GM18873 (cell line): Measurements from ENCODE around the gene SFXN5.

Experiments used
- ATAC-seq: cut with Tn5 transposase; IDR thresholded peaks from one replicate; pipeline ENCODE4 v1.9.1; 2021; ENCODE audit warnings: mild to moderate bottlenecking, moderate library complexity, moderate number of reproducible peaks; ENCODE audit not compliant: unreplicated experiment, low FRiP score

The SFXN5 gene

GRCh38 chr2:72927619-72928550 is 143.6 kb downstream of the SFXN5 start:
- no peak for ATAC-seq

DNA sequence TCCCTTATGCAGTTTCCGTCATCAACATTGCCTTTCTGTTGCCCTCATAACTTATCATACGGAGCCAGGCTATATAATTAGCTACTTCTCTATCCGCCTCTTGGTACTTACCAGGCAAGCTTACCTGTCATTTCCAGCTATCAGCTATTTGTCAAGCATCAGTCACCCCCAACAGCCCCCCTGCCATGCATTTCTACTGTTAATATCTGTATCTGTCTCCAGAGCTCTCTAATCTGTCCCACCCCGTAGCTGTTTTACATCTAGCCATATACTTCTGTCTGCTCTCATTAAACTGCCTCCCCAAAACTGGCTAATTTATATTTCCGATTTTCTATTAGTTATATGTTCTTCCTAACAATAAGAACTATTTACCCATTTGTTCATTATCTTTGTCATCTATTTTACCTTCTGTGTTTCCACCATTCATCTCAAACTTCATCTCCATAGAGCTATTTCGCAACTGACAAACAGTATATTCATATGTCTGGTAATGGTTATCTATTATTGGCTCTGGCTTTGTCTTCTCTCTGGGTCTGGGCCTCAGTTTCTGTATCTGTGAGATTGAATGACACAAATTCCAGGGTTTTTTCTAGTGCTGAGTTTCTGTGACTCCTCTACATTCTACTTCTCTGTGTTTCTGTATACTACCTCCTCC is 144.6 kb downstream of the SFXN5 start:
- ATAC-seq: no peak

- ATAC-seq: no peak
These were observed 145.1 kb downstream of the SFXN5 start for GRCh38 chr2:72926368-72926767.

DNA sequence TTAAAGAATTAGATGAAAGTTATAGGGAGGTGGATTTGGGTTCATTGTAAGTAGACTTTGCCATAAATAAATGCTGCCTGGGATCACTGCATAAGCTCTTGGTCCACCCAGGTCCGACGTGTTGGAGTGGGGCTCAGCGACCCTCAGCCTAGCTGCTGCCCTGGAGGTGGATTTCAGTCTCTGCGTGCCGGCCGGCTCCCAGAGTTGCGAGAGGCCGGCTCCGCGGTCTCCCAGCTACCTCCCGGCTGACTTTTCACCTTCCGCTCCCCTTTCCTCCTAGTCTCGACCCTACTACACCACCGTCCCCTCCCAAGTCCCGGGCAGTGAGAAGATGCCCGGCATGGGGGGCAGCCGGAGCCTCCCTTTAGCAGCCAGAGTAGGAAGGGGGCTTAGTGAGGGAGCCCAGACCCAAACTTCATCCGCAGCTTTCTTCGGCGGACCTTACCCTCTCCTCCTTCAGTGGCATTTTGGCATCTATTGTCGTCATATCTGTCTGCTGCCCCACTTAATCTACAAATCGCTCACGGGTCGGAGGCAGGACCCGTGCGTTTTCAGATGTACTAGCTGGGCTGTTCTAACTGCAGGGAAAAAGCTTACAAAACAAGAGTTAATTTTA is 146.1 kb downstream of the SFXN5 start:
- ATAC-seq: no peak

DNA sequence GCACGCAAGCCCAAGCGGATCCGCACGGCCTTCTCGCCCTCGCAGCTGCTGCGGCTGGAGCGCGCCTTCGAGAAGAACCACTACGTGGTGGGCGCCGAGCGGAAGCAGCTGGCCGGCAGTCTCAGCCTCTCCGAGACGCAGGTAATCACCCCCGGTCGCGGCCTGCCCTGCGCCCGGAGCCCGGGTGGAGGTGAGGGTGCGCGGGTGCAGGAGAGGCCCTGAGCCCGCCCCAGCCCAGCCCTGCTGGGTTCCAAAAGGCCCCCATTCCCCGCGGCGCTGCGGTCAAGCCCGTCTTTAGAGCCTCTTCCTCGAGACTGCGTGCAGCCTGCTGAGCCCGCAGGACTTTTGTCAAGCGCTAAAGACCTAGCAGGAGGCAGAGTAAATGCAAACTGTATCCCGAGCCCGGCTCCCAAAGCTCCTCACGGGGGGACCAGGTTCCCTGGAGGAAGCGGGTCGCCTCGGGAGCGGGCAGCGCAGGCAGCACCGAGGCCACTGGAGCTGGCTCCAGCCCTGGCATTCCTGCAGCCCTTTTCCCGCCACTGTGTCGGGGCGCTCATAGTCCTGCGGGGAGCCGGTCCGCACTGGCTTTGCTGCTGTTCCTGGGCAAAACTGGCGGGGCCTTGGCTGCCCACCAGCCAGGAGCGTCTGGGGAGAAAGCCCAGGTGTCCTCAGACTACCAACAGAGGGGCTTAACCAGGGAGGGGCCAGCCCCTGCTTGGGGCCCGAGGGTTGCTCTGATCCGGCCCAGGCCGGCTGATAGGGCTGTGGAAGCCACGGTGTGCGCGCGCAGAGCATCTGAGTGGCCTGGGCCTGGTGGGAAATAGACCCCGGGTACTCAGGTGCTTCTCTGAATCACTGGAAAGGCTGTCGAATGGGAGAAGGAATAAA is 146.9 kb downstream of the SFXN5 start:
- no peak for ATAC-seq

GRCh38 chr2:72923833-72924352 is 147.6 kb downstream of the SFXN5 start:
- ATAC-seq: no peak

GRCh38 chr2:72921853-72922252 is 149.7 kb downstream of the SFXN5 start:
- no peak for ATAC-seq

- no peak for ATAC-seq
These were observed 150.2 kb downstream of the SFXN5 start for GRCh38 chr2:72921088-72921851.

DNA sequence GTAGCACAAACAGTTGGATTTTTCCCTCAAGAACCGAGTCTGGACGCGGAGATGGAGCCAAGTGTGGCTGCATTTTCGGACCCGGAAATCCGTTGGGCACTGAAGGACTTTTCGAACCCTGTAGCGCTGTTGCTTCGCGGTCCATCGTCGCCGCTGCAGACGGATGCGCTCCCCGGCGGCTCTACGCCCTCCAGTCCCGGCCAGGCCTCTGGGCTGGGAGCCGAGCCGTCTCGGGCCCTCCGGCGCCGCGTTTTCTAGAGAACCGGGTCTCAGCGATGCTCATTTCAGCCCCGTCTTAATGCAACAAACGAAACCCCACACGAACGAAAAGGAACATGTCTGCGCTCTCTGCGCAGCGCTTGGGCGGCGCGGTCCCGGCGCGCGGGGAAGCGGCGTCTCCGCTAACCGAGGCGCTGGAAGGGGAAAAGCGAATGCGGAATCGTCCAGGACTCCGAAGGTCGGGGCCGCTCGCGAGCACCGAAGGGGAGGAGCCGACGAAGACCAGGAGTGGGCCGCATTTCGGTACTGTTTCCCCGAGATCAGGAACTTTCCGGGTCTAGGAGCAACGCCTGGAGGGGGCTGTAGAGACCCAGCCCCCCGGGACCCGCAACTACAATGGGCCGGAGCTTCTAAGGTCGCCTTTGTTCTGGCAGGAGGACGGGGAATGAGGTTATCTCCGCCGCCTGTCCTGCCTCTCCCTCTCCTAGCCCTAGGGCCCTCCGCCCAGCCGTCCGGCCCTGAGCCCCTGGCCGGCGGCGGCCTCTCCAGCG is 151.0 kb downstream of the SFXN5 start:
- no peak for ATAC-seq

- ATAC-seq: no peak
These were observed 151.8 kb downstream of the SFXN5 start for GRCh38 chr2:72919414-72920317.

- ATAC-seq: no peak
These were observed 153.5 kb downstream of the SFXN5 start for GRCh38 chr2:72917877-72918553.

- no peak for ATAC-seq
These were observed 154.2 kb downstream of the SFXN5 start, which contains the start of gene EMX1 for GRCh38 chr2:72917138-72917876. TSS of gene EMX1 (plus strand) at chr2:72917519. CDS start at chr2:72917853, 334 bp downstream.

DNA sequence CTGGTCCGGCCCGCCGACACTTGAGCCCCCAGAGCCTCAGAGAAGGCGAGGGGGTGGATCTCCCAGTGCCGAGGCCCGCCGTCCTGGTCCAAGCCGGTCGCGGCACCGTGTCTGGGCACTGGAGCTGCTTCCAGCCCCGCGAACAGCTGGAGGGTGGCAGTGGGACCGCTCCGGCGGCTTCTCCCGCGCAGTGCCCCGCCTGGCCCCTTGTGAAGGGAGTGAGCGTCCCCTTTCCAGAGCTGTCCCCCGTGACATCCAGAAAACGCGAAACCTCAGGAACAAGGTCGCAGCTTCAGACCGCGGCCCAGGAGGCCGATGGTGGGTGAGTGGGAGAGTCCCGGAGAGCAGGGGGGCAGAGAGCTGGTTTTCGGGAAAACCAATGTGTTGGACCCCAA is 154.8 kb downstream of the SFXN5 start:
- no peak for ATAC-seq

DNA sequence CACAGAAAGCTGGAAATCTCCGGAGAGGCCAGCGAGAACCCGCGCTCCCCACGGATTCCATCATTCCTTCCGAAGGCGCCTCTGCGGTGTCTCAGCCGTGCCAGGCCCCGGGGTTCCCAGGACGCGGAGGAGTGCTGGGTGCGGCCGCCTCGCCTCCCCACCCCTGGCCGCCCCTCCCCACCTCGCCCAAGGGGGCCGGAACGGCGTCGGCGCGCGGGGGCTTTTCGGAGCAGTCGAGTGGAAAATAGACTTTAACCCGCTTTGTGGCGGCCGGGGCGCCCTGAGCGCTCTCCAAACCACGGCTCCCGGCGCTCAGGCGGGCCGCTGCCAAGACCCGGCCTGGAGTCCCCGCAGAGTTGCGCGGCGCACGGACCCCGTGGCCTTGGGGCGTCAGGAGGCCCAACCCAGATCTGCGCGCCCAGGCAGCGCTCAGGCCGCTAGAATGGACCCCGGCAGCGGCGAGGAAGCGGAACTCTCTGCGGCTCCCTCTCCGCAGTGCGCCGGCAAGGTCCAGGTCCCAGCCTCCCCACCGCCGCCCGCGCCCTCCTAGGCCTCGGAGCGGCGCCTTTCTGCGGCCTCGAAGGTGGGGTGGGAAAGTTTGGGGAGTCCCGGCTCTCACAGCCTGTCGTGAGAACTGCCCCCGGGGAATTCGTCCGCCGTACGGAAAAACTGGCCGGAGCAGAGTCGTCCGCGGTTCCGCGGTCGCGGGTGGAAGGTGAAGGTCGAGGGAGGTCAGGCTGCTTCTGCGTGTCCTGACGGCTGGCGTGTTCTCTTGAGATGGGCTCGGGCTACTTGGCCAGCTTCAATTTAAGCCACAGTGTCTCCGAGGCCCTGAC is 155.4 kb downstream of the SFXN5 start:
- ATAC-seq: peak; percentile 54

DNA sequence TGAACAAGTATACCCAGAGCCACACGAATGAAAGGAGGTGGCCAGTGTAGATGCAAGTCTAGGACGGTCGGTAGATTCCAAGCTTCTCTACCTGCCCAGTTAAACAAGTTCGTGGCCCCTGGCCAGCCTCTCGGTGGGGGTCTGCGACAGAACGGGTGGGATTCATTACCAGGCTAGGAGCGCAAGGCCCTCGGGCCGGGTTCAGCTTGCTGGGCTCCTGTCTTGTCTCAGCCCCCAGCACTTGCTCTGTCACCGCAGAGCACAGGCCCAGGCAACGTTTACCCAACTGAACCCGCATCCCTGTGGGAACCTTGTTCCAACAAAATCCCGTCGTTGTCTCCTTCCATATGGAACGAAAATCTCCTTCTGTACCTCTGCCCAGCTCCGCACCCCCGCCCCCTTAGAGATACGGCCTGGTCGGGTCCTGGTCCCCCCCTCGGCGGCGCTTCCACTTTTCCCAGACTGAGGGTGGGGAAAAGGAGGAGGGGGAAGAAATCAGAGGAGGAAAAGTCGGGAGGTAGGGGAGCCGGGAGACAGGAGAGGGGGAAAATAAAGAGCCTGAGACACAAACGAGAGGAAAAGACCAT is 156.1 kb downstream of the SFXN5 start:
- ATAC-seq: no peak
